VCaP (cell line): ENCODE results near the gene C16orf78.

Experiments
- H3K27ac ChIP-seq: fragments of 450-650 bp; 2 replicates; pipeline ENCODE4 v1.5.1; 2017
- TF ChIP-seq, protein P1 (sequence below): fragments of 450-650 bp; conservative IDR thresholded peaks from 2 replicates; pipeline ENCODE4 v1.5.1; 2017; ENCODE audit warnings: mild to moderate bottlenecking, moderate library complexity

The C16orf78 gene

DNA sequence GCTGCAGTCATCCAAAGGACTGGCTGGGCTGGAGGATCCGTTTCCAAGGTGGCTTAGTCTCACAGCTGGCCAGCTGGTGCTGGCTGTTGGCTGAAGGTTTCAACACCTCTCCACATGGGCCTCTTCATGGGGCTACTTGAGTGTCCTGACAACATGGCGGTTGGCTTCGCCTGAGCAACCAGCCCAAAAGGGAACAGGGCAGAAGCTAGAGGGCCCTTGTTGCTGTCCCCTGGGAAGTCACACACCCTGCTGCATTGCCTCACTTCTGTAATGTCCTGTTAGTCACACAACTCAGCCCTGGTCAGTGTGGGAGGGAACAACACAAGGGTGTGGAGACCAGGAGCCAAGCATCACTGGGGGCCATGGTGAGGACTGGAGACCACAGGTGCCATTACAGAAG is 36.6 kb downstream of the C16orf78 start:
- H3K27ac ChIP-seq, result no peak overlapping the region
- TF ChIP-seq, protein P1, sequence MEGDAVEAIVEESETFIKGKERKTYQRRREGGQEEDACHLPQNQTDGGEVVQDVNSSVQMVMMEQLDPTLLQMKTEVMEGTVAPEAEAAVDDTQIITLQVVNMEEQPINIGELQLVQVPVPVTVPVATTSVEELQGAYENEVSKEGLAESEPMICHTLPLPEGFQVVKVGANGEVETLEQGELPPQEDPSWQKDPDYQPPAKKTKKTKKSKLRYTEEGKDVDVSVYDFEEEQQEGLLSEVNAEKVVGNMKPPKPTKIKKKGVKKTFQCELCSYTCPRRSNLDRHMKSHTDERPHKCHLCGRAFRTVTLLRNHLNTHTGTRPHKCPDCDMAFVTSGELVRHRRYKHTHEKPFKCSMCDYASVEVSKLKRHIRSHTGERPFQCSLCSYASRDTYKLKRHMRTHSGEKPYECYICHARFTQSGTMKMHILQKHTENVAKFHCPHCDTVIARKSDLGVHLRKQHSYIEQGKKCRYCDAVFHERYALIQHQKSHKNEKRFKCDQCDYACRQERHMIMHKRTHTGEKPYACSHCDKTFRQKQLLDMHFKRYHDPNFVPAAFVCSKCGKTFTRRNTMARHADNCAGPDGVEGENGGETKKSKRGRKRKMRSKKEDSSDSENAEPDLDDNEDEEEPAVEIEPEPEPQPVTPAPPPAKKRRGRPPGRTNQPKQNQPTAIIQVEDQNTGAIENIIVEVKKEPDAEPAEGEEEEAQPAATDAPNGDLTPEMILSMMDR, result no peak

DNA sequence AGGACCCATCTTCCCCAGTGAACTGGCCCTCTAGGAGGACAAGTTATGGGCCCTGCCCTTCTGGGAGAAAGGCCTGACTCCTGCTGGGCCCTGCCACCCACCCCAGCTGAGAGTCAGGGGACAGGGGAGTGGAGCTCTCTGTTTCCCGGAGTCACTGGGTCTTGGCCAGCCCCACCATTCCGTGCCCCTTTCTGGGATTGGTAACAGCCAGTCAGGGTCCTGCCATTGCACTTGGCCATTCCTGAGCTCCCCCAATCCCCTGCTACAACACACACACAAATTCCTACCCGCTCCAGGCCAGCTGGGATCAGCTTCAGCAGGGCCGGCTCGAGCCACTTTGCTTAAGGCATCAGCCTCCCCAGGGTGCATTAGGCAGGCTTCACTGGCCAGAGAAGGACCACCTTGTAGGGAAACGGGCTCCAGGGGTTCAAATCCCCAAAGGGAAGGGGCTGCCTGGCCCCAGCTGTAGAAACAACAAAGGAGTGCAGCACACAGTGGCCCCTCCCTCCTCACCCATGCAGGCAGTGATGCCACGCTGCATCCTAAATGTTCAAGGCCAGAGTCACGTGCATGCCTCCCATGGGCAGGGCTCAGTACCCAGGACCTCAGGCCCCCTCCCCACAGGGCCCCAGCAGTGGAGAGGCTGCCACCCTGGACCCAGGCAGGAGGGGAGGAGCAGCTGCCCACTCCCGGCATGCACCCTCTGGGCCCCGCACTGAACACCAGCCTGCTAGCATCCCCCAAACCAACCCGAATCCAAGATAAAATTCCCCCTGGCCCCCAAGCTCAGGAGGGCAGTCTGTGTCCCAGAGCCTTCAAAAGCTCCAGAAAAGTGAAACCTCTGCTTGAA is 37.7 kb downstream of the C16orf78 start:
- TF ChIP-seq, protein P1, result no peak
- H3K27ac ChIP-seq, result no peak overlapping the region

DNA sequence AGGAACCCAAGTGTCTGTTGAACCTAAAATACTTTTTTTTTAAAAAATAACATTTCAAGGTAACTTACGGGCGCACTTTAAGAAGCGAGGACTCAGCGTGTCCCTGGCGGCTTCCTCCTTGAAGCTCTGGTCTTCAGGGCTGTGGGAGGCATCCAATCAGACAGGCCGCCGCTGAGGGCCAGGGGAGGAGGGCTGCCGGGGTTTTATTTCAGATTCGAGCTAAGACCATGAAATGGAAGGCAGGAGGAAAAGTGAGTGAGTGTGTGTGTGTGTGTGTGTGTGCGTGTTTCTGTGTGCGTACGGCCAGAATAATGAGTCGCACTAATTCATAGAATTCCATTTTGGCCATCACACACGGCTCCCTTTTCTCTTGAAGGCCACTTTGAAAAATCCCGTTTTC is 41.1 kb downstream of the C16orf78 start:
- TF ChIP-seq, protein P1, result no peak
- no peak overlapping the region for H3K27ac ChIP-seq

DNA sequence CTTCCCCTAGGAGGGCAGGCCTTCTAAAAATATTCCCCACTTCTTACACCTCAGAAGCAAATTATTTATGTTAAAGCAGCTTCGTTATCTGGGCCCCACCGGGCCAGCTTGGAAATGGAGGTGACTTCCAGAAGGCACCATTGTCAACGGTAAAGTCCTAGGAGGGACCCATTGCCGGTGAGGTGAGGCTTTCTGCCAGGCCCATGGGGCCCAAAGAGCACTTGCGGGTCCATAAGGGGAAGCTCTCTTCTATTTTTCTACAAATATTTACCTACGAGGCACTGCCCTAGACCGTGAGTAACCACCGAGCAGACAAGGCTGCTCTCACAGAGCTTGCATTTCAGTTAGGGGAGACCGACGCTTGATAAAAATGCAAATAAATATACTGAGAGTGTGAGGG is 41.5 kb downstream of the C16orf78 start:
- no peak overlapping the region for H3K27ac ChIP-seq
- TF ChIP-seq, protein P1, result no peak

DNA sequence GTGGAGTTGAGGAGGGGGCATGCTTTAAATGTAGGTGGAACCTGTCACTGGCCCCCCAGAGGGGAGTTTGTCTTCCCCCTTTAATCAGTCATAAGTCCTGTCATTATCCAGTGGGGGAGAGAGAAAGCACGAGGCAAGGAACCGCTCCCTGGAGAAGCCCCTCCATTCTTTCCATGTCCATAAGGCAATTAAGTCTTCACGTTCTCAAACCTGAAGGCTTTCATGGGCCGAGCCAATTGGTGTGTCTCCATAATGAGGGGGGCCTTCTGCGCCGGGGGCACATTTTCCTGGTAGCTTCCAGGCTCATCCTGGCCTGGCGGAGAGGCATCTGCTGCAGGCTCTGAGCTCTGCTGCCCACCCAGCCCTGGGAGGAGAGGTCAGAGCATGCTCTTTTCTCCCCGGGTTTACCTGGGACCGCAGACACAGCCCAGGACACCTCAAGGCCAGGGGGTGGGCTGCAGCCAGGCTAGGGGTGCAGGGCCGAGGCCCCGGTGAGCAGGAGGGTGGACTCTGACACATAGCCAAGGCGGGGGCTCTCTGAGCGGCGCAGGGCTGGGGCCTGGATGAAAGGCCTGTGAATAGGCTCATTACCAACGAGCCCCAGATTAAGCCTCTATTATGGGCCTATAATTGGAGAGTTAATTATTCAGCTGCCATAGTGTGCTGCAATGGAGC is 42.5 kb downstream of the C16orf78 start:
- no peak overlapping the region for H3K27ac ChIP-seq
- TF ChIP-seq, protein P1, result no peak

DNA sequence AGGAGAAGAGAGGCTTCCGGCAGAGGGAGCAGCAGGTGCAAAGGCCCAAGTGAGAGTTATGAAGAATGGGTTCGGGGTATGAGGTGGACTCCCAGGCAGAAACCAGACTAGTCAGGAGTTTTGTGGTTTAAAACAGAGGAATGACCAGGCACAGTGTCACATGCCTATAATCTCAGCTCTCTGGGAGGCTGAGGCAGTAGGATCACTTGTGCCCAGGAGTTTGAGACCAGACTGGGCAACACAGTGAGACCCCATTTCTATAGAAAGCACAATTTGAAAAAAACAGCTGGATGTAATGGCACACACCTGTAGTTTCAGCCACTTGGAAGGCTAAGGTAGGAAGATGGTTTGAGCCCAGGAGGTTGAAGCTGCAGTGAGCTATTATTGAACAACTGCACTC is 43.8 kb downstream of the C16orf78 start:
- no peak overlapping the region for H3K27ac ChIP-seq
- TF ChIP-seq, protein P1, result no peak

DNA sequence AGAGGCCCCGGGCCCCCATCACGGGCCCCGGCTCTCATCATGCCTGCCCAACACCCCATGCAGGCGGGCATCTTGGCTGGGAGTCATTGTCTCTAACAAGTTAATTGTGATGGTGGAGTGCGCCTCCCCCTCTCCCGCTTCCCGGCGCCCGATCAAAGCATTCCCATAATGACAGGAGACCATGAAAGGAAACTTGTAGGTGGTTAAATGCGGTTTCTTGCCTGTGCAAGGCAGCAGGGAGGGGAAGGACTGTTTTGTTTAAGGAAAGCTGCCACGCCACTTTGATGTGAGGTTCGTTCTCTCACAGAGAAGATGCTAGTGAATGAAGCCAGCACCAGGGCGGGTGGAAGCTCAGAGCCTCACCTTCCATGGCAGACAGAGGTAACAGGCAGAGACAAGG is 45.4 kb downstream of the C16orf78 start:
- TF ChIP-seq, protein P1, result no peak
- no peak overlapping the region for H3K27ac ChIP-seq
